ENCODE results near the gene SCGB1A1.

The SCGB1A1 gene

DNA sequence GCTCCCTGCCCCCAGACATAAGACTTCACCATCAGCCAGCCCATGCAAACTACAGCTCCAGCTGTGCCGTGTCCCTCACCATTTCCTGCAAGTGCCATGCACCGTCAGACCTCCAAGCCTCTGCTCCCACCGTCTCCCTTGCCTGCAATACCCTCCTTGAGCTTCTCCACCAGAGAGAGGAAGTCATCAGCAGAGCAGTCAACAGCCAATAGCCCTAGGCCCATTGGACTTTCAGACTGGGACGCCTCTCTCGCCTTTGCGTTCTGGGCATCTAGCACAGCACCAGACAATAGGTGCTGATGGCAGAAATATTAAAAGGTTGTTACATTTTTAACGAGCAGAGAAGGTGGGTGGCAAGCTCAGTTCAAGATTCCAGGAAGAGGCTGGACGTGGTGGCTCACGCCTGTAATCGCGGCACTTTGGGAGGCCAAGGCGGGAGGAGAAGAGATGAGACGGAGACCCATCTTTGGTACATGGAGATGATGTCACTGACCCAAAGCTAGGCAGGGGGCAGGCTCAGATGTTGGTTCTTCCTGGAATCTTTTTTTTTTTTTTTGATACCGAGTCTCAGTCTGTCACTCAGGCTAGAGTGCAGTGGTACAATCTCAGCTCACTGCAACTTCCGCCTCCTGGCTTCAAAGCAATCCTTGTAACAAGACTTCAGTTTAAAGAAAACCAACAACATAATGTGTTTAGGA is 31.9 kb downstream of the SCGB1A1 start:
- DNase-seq, result no peak

GRCh38 chr11:62451241-62451621 is 32.4 kb downstream of the SCGB1A1 start:
- no peak for DNase-seq

GRCh38 chr11:62452261-62452660 is 33.4 kb downstream of the SCGB1A1 start:
- DNase-seq, result no peak

DNA sequence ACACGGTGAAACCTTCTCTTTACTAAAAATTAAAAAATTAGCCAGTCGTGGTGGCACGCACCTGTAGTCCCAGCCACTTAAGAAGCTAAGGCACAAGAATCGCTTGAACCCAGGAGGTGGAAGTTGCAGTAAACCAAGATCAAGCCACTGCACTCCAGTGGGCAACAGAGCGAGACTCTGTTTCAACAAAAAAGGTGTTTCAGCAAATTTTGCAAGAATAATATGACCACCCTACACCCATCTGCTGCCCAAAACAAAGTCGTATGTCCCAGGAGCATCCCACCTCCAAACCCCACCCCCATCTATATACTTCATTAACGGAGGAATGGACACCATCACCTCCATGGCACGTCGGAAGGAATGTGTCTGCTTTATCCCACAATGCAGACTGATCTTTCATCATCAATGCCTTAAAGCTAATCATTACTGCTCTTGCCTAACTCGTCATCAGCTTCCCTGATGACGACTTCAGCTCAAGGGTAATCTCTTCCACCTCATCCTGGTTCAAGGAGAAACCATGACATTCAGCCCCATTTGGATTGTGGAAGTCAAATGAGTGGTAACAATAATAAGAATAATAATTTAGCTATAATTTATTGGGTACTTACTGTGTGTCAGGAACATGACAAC is 34.1 kb downstream of the SCGB1A1 start:
- no peak for DNase-seq

- DNase-seq, result peak; percentile 36
Observed at GRCh38 chr11:62456630-62457029, 37.8 kb downstream of the SCGB1A1 start.

DNA sequence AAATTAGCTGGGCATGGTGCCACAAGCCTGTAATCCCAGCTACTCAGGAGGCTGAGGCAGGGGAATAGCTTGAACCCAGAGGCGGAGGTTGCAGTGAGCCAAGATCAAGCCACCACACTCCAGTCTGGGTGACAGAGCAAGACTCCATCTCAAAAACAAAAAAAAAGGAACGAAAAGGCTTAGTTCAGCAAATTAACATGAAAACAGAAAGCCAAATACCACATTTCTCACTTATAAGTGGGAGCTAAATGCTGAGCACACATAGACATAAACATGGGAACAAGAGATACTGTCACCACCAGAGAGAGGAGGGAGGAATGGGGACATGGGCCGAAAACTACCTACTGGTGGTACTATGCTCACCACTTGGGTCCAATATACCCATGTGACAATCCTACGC is 38.6 kb downstream of the SCGB1A1 start:
- no peak for DNase-seq

DNA sequence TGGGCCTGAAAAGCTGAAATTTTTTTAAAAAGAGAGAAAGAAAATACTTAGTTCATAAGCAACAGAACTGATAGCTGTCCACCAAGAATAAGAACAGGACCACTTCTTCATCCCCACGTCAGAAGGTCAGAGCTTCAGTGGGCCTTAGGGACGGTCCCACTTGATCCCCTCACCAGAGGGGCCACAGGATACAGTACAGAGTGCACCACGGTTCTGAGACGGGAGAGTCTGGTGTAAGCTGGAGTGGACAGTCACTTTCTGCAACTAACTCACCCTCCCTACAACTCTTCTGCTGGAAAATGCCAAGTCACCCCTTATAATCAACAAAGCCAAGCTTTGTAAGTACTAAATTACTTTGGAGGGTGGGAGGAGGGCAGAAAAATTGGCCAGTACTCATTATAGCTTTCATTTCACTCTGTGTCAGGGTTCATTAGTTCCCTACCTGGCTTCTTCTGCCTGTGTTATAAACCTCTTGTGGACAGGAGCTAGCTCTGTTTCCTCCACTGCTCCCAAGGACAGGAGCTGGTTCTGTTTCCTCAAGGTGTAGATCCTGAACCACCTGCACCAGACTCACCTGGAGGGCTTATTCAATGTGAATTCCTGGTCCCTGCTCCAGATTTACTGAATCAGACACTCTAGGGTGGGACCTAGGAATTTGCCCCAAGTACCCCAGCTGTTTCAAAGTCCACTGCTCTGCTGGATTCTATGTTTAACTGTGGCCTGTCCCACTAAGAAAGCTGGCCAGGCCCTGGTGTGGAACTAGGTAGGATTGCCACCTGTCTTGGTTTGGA is 39.6 kb downstream of the SCGB1A1 start:
- peak; percentile 52 for DNase-seq

GRCh38 chr11:62459080-62459479 is 40.2 kb downstream of the SCGB1A1 start:
- no peak for DNase-seq

GRCh38 chr11:62461740-62462507 is 43.1 kb downstream of the SCGB1A1 start:
- peak; percentile 98 for DNase-seq

- DNase-seq, result no peak
Observed at GRCh38 chr11:62462508-62462892, 43.7 kb downstream of the SCGB1A1 start.

GRCh38 chr11:62463121-62463542 is 44.3 kb downstream of the SCGB1A1 start:
- no peak for DNase-seq

- peak; percentile 44 for DNase-seq
Observed at GRCh38 chr11:62464655-62465054, 45.8 kb downstream of the SCGB1A1 start.

- DNase-seq, result no peak
Observed at GRCh38 chr11:62466444-62466843, 47.6 kb downstream of the SCGB1A1 start.

DNA sequence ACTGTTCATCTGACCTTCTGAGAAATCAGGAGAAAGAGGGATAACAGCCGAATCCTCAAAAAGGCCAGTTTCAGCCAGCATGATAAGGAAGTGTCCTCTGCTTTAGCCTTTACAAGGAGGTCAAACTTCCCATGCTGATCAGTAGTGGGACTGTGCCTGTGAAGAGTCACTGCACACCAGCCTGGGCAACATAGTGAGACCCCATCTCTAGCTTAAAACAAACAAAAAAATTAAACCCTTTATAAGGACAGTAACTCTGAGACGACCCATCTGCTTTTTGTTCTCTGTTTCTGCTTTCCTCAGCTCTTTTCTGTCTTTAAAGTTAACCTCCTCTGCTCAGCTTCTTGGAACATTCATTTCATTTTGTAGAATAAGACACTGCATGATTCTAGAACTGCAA is 49.7 kb downstream of the SCGB1A1 start:
- DNase-seq, result no peak

GRCh38 chr11:62471603-62472002 is 52.8 kb downstream of the SCGB1A1 start:
- DNase-seq, result no peak

- DNase-seq, result no peak
Observed at GRCh38 chr11:62472063-62472884, 53.4 kb downstream of the SCGB1A1 start.
